ENCODE data around the gene EXOC4. TPM values are rescaled to one million over a fixed set of nuclear protein-coding genes. Genes with fewer than 3 reads are reported as not detected.

EXOC4 gene
- total and polyA plus RNA-seq, 7 donors, result 7.6 to 63.0 (median 29.1) TPM

DNA sequence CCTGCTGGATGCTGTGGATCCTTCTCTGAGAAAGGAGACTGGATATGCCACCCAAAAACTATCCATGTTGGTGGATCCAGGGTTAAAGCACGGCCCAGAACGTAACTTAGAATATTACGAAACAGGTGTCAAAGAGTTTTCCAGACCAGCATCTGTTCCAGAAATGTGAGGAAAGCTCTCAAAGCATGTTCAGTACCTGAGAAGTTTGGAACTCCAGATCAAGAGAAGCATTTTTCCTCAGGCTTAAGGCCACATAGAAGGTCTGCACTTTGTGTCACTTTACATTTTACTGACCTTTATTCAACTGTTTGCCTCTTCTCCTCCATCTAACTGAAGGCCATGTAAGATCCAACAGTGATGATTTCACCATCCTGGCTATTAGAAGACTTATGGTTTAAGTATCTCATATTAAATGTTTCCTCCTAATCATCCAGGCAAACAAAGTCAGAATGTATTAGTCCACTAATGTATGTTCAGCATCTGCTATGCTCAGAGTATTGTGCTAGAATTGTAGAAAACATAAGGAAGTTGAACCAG, 533.6 kb downstream of the EXOC4 start:
- H3K27ac ChIP-seq, result no peak overlapping the region
- DNase-seq (no peak), ATAC-seq (no peak)
- no peaks in the 10 kb centered on the region for H3K27me3 ChIP-seq (ENCODE audit: insufficient read depth in 3 of 3, low read length in 2 of 3)
- no peak overlapping the region for H3K4me3 ChIP-seq
- intact Hi-C loops (cut with DNase I), result no loop called here
- no peaks in the 10 kb centered on the region for H3K4me1 ChIP-seq
- H3K36me3 ChIP-seq (ENCODE audit: insufficient read depth in 1 of 2, low read depth in 1 of 2), result no peaks in the 10 kb centered on the region
- H3K9me3 ChIP-seq, result no peaks in the 10 kb centered on the region
- TF ChIP-seq, protein P1, sequence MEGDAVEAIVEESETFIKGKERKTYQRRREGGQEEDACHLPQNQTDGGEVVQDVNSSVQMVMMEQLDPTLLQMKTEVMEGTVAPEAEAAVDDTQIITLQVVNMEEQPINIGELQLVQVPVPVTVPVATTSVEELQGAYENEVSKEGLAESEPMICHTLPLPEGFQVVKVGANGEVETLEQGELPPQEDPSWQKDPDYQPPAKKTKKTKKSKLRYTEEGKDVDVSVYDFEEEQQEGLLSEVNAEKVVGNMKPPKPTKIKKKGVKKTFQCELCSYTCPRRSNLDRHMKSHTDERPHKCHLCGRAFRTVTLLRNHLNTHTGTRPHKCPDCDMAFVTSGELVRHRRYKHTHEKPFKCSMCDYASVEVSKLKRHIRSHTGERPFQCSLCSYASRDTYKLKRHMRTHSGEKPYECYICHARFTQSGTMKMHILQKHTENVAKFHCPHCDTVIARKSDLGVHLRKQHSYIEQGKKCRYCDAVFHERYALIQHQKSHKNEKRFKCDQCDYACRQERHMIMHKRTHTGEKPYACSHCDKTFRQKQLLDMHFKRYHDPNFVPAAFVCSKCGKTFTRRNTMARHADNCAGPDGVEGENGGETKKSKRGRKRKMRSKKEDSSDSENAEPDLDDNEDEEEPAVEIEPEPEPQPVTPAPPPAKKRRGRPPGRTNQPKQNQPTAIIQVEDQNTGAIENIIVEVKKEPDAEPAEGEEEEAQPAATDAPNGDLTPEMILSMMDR (IDR thresholded peaks at IDR 0.05), result no peak
- 46 to 53% (median 51%) methylated on average over 3 of the region's 3 CpGs for WGBS, 3 donors

DNA sequence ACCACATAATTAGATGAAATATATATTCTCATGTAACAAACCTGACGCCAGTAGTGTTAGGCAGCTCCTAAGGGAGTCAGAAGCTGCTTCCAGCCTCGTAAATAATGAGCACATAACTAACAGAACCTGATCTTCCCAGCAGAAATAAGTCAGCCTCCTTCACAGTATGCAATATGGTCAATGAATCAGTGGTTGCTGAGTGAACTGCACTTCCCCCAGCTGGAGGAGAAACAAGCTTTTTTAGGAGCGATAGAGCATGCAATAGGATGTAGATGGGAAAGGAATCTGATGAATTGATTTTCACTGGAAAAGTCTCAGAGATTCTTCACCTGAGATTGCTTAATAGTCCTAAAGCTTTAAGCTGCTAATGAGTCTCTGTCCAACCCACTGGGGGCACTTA, 537.1 kb downstream of the EXOC4 start:
- intact Hi-C loops (cut with DNase I), result no loop called here
- Histone ChIP-seq H3K36me3 (ENCODE audit: insufficient read depth in 1 of 2, low read depth in 1 of 2) (no peaks in the 10 kb centered on the region), H3K27ac (no peak overlapping the region), H3K4me3 (no peak overlapping the region), H3K9me3 (no peaks in the 10 kb centered on the region), H3K27me3 (ENCODE audit: insufficient read depth in 3 of 3, low read length in 2 of 3) (no peaks in the 10 kb centered on the region), H3K4me1 (peaks cover 8% of the 10 kb centered on the region)
- ATAC-seq (no peak), DNase-seq (no peak)
- TF ChIP-seq, protein P1 (IDR thresholded peaks at IDR 0.05), result no peak
- WGBS, 3 donors, result 61 to 86% (median 63%) methylated on average over 3 of the region's 3 CpGs

DNA sequence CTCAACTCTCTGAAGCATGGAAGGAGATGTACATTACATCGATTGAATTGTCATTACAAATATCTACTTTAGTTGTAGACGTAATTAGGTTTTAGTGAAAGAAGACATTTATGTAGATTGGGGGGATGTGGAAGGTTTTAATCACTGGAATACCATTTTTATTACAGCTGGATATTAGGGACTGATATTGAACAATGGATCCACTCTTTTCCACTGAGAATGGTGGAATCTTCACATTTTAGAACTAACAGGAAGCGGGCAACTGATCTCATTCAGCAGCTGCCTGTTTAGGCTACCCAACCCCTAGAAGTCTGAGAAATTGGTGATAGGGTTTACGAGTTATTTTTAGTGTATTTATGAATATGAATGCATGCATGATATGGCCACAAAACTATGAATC, 538.0 kb downstream of the EXOC4 start:
- Histone ChIP-seq H3K9me3 (no peaks in the 10 kb centered on the region), H3K4me1 (peaks cover 11% of the 10 kb centered on the region), H3K27me3 (ENCODE audit: insufficient read depth in 3 of 3, low read length in 2 of 3) (no peaks in the 10 kb centered on the region), H3K4me3 (no peak overlapping the region), H3K36me3 (ENCODE audit: insufficient read depth in 1 of 2, low read depth in 1 of 2) (no peaks in the 10 kb centered on the region), H3K27ac (no peak overlapping the region)
- DNase-seq (no peak), ATAC-seq (no peak)
- intact Hi-C loops (cut with DNase I), result no loop called here
- TF ChIP-seq, protein P1 (IDR thresholded peaks at IDR 0.05), result no peak
- 93 to 96% (median 95%) methylated on average over 4 of the region's 4 CpGs for WGBS, 3 donors

DNA sequence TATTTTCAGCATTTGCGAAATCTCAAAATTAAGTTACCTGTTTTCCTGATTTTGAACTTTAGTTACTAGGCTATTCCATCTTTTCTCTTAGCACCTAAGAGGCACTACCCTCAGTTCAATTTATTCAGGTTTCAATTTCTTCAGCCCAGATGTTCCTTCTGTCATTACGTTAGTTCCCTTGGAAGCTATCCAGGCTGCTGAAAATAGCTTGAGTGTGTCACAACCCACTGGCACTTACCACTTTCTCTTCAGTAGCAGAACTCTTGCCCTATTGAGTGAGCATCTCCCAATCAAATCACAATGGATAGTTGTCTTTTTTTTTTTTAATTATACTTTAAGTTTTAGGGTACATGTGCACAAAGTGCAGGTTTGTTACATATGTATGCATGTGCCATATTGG, 541.6 kb downstream of the EXOC4 start:
- Histone ChIP-seq H3K36me3 (ENCODE audit: insufficient read depth in 1 of 2, low read depth in 1 of 2) (no peaks in the 10 kb centered on the region), H3K27me3 (ENCODE audit: insufficient read depth in 3 of 3, low read length in 2 of 3) (no peaks in the 10 kb centered on the region), H3K27ac (no peak overlapping the region), H3K4me1 (peaks cover 11% of the 10 kb centered on the region), H3K4me3 (no peak overlapping the region), H3K9me3 (no peaks in the 10 kb centered on the region)
- peak; percentile 71 to 98 (median 94) for ATAC-seq
- no peak for DNase-seq
- TF ChIP-seq, protein P1 (IDR thresholded peaks at IDR 0.05), result no peak
- intact Hi-C loops (cut with DNase I), result no loop called here
- 48 to 50% (median 48%) methylated on average over 2 of the region's 2 CpGs for WGBS, 3 donors

DNA sequence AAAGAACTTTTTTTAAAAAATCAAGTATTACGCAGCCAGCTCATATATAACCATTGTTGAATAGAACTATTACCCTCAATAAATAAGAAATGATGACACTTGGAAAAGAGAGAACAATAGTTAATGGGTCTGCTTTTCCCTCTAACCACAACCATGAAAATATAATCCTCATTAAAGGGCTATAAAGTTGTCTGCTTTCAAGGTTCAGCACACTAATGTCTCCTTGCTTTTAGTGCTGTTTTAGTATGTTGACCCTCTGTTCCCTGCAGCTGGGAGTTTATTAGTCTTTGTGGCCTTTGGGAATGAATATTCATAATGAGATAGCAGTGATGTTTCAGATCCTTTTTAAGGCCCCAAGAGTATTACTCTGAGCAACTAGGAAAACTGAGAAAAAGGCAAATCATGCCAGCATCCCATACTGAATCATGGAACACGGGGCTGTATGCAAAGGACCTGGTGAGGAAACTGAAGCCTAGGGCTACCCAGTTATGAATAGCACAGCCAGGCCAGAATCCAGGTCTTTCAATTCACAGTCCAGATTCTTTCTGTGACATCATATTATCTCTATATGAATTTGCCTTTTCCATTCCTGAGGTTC, 542.3 kb downstream of the EXOC4 start:
- WGBS, 3 donors, result 77 to 93% (median 79%) methylated on average over 2 of the region's 2 CpGs
- H3K27ac ChIP-seq, result no peak overlapping the region
- H3K27me3 ChIP-seq (ENCODE audit: insufficient read depth in 3 of 3, low read length in 2 of 3), result no peaks in the 10 kb centered on the region
- peaks cover 11% of the 10 kb centered on the region for H3K4me1 ChIP-seq
- DNase-seq, result no peak
- no peak overlapping the region for H3K4me3 ChIP-seq
- H3K9me3 ChIP-seq, result no peaks in the 10 kb centered on the region
- H3K36me3 ChIP-seq (ENCODE audit: insufficient read depth in 1 of 2, low read depth in 1 of 2), result no peaks in the 10 kb centered on the region
- ATAC-seq, result no peak
- TF ChIP-seq, protein P1 (IDR thresholded peaks at IDR 0.05), result no peak
- intact Hi-C loops (cut with DNase I), result no loop called here
